NCI-H1930 (cell line): Measurements from ENCODE around the gene UPP2.
A peak's percentile ranks its signal among the peaks of the same experiment; 100 is the strongest.

Experiments
- DNase-seq, 2 experiments: peaks; one replicate each; lab custom pipeline; 2025; lab: John Stamatoyannopoulos, UW

The UPP2 gene

DNA sequence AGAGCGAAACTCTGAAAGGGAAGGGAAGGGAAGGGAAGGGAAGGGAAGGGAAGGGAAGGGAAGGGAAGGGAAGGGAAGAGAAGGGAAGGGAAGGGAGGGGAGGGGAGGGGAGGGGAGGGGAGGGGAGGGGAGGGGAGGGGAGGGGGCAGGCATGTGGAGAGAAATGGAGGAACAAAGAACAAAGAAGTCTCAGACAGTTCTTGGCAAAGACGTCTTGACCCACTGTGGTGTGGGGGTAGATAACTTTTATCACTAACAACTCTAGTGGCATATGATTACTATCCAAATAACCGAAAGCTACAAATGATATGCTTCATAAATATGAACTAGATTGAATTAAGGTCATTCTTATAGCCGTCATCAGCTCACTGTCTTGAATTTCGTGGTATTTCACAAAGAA, 3.2 kb downstream of the UPP2 start:
- DNase-seq: no peak

DNA sequence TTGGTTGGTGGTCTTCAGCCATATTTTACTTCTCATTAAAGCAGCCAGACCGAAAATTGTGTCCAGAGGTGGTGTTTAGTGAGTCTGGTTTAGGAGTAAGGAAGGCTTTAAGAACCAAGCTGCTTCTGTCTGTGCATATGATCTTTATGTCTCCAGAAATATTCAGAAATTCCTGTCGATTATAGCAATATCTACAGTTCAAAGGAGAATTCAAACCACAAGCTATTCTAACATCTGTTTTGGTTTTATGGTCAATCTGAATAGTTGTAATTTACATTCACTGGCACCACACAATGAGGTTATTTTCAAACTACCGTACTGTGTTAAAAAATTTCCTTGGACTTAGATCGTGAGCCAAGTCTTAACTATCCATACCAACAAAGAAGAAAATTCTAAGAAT, 11.3 kb downstream of the UPP2 start:
- no peak for DNase-seq

DNA sequence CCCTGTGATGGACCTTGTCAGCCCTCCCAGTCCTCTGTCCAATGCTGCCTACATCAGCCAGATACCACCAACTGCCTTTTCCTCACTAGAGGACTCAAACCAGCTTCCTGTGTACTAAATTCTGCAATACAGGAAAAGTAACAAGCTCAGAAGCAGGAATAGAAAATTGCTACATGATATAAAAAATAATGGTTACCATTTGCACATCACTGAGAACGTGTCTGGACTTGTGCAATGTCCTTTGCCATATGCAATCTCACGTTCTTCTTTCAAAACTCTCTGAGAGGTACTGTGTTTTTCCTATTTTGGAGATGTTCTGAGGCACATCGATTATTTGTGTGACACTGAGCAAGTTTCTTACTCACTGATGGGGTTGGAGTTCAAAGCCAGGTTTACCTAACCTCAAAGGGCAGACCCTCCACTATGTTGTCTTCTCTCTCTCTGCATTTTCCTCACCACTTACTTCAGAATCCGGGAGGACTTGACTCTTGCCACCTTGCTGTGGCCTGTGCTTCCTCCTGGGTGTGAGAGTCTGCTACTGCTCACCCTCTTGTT, 12.1 kb downstream of the UPP2 start:
- DNase-seq: no peak

DNA sequence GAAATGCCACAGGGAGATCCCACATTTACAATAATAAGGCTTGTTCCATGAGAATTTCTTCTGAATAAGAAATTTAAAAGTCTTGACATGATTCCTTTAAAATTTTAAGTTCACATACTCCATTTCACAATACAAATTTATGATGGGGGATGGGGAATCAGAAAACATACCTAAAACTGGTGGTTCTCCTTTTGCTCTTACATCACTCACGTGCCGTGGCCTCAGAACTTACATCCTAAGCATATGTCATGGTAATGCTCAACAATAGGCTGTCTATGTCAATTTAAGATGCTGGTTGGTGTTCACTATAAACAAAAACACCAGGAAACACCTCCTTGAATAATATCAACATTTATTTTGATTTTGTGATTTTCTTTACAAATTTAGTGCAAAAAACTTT, 12.8 kb downstream of the UPP2 start:
- DNase-seq: no peak

- no peak for DNase-seq
These were observed 13.6 kb downstream of the UPP2 start for GRCh38 chr2:158115202-158115767.

- no peak for DNase-seq
These were observed 15.3 kb downstream of the UPP2 start for GRCh38 chr2:158116936-158117335.

GRCh38 chr2:158120102-158120501, 18.4 kb downstream of the UPP2 start:
- no peak for DNase-seq

- no peak for DNase-seq
These were observed 19.3 kb downstream of the UPP2 start for GRCh38 chr2:158120664-158121641.

DNA sequence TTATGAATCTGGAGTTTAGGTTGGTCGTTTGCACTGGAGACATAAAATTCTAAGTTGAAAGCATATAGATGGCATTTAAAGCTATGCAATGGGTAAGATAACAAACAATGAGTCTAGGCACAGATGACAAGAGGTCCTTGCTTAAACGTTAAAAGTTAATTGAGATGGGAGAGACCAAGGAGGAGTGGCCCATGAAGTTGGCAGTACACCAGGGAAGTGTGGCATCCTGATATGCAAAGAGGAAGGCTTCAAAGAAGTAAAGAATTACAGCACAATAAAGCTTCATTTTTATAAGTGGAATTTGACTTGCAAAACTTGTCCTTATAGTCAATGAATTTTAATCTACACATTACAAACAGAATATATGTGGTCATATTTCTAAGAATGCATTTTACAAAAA, 23.2 kb downstream of the UPP2 start:
- no peak for DNase-seq

DNA sequence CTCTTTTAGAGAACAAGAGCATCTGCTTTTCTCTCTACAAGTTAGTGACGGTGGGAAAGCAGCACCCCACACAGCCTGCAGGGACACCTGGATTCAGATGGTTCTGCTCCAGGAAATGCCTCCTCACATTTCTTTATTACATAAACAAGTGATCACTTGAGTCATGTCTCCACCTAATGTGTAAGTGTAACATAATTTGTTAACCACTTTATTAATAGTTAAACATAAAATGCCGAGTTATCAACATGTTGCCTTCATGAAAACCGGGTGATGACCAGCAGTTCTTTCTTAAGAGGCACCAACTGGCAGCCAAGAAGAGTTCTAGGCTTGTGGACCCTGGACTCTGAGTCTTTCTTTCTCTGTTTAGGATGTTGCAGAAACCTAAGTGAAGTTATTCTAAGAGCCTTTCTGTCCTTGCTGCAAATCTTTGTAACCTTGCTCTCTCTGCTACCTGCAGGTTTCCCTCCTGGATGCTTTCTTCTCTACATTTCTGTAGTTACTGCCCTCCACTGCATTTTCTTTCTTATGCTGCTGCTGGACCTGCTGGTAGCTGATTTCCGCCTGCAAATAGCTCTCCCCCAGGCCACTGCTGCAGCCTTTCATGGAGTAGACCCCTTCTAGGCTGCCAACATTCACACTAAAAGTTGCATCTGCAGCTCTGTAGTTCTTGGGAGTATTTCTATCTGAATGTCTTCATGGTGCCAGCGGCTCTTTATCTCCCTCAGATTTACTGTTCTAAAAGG, 24.3 kb downstream of the UPP2 start:
- no peak for DNase-seq

GRCh38 chr2:158127380-158127804, 25.7 kb downstream of the UPP2 start:
- DNase-seq: peak in 1 of 2 experiments; percentile 42

DNA sequence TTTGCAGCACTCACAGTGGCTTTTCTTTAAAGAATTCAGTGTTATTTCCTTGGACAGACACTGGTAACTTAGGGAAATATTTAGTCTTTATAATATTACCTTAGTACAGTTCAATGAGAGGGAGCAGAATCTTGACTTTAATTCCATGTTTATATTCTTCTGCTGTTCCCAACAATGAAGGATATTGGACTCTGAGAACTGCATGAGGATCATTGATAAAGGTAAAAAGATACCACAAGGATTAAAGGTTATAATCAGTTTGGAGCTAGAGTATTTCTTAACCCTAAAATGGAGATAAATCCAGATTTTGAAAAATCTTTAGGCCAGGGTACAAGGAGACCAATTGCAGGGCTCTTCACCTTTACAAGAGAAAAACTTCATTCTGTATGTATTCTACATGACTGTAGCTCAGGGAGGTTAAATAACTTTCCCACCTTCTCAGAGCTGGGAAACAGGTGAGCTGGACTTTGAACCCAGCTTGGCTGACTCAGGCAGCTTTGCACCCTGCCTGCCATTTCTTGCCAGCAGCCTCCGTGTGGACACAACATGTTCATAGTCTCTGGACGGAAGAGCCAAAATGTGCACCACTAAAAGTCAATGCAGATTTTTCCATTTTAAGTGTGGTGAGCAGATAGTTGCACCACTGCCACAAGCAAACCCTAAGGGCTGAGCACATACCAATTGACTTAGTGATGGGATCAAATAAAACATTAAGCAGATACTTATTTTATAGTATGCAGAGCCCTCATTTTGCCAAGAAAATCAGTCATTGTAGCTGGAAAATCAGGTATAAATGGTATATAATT, 26.7 kb downstream of the UPP2 start:
- no peak for DNase-seq

DNA sequence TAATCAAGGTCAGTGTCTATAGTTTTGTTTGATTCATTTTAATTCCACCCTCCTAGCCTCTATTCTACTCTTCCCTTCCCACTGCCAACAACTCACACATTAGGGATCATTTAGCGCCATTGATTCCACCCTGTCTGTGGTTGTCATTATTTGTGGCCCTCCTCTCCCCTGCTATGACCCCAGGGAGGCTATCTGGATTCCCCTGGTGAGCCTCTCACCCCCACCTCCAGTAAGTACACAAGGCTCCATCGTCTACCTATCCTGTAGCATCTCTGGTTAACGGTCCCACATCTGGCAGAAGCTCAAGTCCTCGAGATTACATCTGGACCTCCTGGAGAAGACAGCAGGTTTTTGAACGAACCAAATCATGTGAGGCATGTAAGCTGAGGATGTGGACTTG, 27.4 kb downstream of the UPP2 start:
- DNase-seq: no peak

DNA sequence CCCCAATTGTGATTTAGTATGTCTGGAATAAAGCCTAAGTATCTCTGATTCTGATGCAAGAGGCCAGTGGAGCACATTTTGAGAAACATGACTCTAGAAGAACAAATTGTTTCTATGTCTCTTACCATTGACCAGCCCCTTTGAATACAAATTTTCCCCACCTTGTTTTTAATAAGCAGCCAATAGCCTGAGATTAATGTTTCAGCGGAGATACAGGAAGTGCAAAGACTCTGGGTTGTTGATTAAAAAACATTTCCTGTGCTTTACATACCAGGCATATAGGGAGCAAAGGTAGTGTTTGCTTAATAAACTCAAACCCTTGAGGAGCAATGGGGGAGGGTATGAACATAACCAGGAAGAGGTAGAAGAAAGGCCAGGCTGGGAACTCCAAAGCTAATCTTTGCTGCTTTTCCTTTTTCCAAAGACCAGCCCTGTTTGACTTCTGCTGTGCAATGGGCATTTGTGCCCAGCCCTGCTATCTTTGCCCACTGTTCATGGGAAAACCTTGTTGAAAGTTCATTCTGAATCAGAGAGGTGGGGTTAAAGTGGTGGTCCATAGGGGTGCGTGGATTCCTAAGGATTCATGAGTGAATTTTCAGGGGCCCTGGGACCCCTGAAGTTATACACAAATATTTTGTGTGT, 29.3 kb downstream of the UPP2 start:
- DNase-seq: no peak

GRCh38 chr2:158131483-158131912, 29.8 kb downstream of the UPP2 start:
- no peak for DNase-seq

DNA sequence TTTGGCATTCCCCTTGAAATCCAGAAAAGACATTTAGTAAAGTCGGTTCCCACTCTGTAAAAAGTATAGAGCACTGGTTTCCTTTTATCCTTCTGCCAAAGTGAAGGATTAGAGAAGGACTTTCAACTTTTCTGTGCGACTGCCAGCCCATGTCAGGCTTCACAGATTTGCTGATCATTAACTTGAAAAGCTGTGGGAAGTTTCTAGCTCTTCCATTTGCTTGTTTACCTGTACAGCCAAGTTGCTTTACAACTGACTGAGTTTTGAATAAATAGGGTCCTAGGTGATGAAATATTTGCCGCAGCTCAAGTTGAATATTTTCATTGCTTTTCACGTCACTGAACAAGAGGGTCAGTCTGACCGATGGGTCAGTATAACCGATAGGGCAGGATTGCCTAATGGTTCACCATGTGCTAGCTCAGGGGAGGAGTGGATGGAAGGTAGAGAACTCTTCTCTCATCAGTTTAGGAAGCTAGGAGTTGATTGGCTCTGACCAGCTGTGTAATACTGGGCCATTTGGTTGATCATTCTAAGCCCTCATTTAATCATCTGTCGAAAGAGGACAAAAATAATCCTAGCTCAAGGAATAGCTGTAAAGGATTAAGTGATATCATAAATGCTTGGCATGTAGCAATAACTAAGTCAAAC, 30.4 kb downstream of the UPP2 start:
- no peak for DNase-seq

DNA sequence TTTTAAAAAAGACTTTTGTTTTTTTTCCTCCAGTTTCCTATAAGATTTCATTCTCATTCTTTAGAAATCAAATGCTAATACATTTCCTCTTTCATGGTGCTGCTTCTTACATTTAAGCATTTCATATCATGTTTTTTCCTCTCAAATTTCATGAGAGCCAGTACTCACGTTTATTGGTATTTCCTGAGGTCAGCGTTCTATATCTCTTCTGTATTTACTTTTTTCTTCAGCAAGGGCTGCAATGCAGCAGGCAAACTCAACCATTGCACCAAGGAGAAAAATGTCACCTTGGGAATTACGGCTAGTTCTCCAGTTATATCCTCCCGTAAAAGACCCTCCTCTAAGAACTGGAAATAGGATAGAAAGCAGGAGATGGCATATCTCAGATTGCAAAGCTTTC, 32.4 kb downstream of the UPP2 start:
- no peak for DNase-seq

- DNase-seq: no peak
These were observed 33.0 kb downstream of the UPP2 start for GRCh38 chr2:158134655-158135054.

DNA sequence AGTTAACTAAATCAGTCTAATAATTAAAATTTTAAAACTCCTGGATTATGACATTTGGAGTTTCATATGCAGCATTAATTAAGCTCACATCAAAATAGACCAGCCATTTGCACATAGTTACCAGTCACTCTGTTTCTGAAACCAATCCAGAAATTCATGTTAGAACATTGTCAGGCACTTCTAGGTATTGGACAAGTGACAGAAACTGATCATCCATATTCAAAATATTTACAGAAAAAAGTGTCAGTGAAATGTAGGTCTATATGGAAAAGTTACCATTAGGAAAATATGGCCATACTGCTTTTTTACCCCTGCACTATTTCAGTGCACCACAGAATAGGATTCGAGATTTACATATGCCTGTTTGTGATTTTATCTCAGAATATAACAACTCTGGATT, 33.4 kb downstream of the UPP2 start:
- no peak for DNase-seq

DNA sequence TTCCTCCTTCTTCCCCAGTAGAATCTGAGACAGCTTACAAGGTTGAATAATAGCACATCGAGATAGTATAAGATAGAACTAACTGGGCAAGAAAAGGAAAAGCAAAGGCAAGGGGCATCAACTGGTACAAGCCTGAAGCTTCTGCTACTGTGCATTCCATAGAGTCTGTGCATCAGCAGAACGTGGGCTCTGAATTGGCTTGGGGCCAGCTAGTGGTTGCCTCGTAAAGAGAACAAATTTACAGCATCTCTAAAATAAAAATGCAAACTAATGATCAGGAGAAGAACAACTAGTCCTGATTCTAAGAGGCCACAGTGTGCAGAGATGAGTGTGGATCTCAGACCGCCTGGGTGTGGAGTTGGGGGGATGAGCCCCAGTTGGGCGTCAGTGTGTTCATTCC, 36.6 kb downstream of the UPP2 start:
- DNase-seq: no peak

GRCh38 chr2:158140201-158140600, 38.5 kb downstream of the UPP2 start:
- no peak for DNase-seq
